Adrenal gland (tissue), 12 donors: ENCODE data around the gene CLMN. TPM values are rescaled to one million over a fixed set of nuclear protein-coding genes. Genes with fewer than 3 reads are reported as not detected.

Experiments used
- DNase-seq, 7 donors: peaks; one replicate each; pipeline ENCODE4 v3.0.0-alpha.2; 2019 to 2020
- H3K27ac ChIP-seq, 5 donors: fragments of 200-600 bp; sonication (generic) in 4 of 5; 1 replicate in 3 of 5; 2 replicates in 2 of 5; pipeline versions ENCODE4 v1.5.1 to v1.8.0; 2016 to 2020; ENCODE audit warnings: mild to moderate bottlenecking in 1 of 5
- H3K27me3 ChIP-seq: fragments of 200-600 bp; 2 replicates; pipeline ENCODE4 v1.8.0; 2021
- H3K36me3 ChIP-seq, 2 donors: fragments of 200-600 bp; replicated peaks in 1 of 2; 1 replicate in 1 of 2; 2 replicates in 1 of 2; pipeline versions ENCODE4 v1.5.1 to v1.8.0; 2018 to 2022
- H3K4me1 ChIP-seq, 2 donors: fragments of 200-600 bp; replicated peaks in 1 of 2; 1 replicate in 1 of 2; 2 replicates in 1 of 2; pipeline versions ENCODE4 v1.5.1 to v1.8.0; 2018 to 2021
- H3K4me3 ChIP-seq, 4 donors: fragments of 200-600 bp; sonication (generic) in 3 of 4; one replicate each; pipeline ENCODE4 v1.5.1; 2016 to 2018
- H3K9me3 ChIP-seq, 3 donors: fragments of 200-600 bp; sonication (generic) in 1 of 3; replicated peaks in 1 of 3; 1 replicate in 2 of 3; 2 replicates in 1 of 3; pipeline versions ENCODE4 v1.5.1 to v1.8.0; 2016 to 2021
- POLR2A ChIP-seq, 2 donors: fragments of 450-650 bp; IDR thresholded peaks; one replicate each; pipeline ENCODE4 v1.6.1; 2017; ENCODE audit warnings: antibody characterized with exemption in 2 of 2, mild to moderate bottlenecking in 2 of 2, moderate library complexity in 1 of 2
- WGBS, 4 donors: extraction: QIAGEN DNeasy Blood & Tissue Kit in 2 of 4; methylation state at CpG; one replicate each; pipeline versions ENCODE4 v1.1.5 to v1.1.7; 2013 to 2017; 5-methylcytosine and 5-hydroxymethylcytosine counted together
- intact Hi-C, 2 donors: fragments of 100-400 bp; cut with DNase I; formaldehyde crosslinking; loops; one replicate each; pipeline versions ENCODE4 v1.14.1 to v1.15.0; 2022 to 2023
- polyA plus RNA-seq, 3 donors: library from polyadenylated mRNA; stranded (reverse); fragments of 200-250 nt in 2 of 3; fragments of 350-450 nt in 1 of 3; fragmentation: Illumina TruSeq in 1 of 3; extraction: RNeasy Lipid Tissue Mini Kit (QIAGEN cat#74804) in 1 of 3; gene quantifications; one replicate each; pipeline ENCODE4 v1.2.3, GENCODE V29; 2013 to 2014
- total RNA-seq, 9 donors: library from RNA; depleted of rRNA in 4 of 9; stranded (reverse); fragments of >200 nt in 4 of 9; fragments of 120-200 nt in 1 of 9; fragmentation: NEBNext Ultra II Directional in 1 of 9; extraction: Animal tissue kit (Norgen Biotek cat#: 25700) in 1 of 9; gene quantifications; one replicate each; pipeline versions ENCODE4 v1.1.0 to v1.2.4, GENCODE V29; 2013 to 2023
- TF ChIP-seq, protein P1 (sequence below), 6 experiments: fragments of 450-650 bp in 4 of 6; fragments of 200-600 bp in 2 of 6; sonication (generic) in 1 of 6; IDR thresholded peaks; 1 replicate in 5 of 6; 2 replicates in 1 of 6; pipeline versions ENCODE4 v1.5.1 to v1.8.0; 2016 to 2021; ENCODE audit warnings: antibody characterized with exemption in 6 of 6, mild to moderate bottlenecking in 2 of 6, moderate library complexity in 1 of 6
- donor health status: healthy with polysubstance abuse.
- donor health status: Bipolar disorder and iron deficiency.
- donor health status: DM: yes; HTN: yes; CAD: no.
- donor health status: DM: no; HTN: no; CAD: no.
- donor health status: DM: no; HTN: no; CAD: no.
- donor health status: DM: yes; HTN: yes; CAD: no.

CLMN gene
- total and polyA plus RNA-seq, 12 donors, result 2.7 to 9.5 (median 4.9) TPM

DNA sequence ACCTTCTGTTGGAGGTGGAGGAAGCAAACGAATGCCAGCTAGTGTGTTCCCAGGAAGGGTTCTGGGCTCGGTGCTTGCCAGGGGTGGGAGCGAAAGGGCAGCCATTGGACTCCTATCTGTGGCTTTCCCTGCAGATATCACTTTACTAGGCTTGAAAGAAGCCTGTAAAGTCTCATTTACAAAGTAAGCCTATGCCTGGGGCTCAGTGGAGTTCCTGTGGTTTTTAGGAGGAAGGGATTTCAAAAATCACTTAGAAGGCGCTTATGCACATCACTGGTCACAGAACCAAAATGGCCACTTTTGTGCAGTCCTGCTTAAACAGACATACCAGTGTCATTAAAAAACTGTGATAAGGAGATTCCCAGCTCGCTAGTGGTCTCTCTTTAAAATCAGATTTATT, 22.7 kb downstream of the CLMN start:
- Histone ChIP-seq H3K4me3 (no peak overlapping the region), H3K4me1 (peaks cover 0 to 4% of the 10 kb centered on the region in 2 donors), H3K36me3 (no peaks in the 10 kb centered on the region), H3K27ac (no peak overlapping the region), H3K27me3 (no peaks in the 10 kb centered on the region), H3K9me3 (no peaks in the 10 kb centered on the region)
- WGBS, 4 donors, result 92 to 100% (median 93%) methylated on average over 5 of the region's 5 CpGs
- intact Hi-C loops, result no loop called here
- TF ChIP-seq POLR2A (IDR thresholded peaks at IDR 0.05), result no peak
- TF ChIP-seq, protein P1, sequence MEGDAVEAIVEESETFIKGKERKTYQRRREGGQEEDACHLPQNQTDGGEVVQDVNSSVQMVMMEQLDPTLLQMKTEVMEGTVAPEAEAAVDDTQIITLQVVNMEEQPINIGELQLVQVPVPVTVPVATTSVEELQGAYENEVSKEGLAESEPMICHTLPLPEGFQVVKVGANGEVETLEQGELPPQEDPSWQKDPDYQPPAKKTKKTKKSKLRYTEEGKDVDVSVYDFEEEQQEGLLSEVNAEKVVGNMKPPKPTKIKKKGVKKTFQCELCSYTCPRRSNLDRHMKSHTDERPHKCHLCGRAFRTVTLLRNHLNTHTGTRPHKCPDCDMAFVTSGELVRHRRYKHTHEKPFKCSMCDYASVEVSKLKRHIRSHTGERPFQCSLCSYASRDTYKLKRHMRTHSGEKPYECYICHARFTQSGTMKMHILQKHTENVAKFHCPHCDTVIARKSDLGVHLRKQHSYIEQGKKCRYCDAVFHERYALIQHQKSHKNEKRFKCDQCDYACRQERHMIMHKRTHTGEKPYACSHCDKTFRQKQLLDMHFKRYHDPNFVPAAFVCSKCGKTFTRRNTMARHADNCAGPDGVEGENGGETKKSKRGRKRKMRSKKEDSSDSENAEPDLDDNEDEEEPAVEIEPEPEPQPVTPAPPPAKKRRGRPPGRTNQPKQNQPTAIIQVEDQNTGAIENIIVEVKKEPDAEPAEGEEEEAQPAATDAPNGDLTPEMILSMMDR (IDR thresholded peaks at IDR 0.05), result no peak
- no peak for DNase-seq

DNA sequence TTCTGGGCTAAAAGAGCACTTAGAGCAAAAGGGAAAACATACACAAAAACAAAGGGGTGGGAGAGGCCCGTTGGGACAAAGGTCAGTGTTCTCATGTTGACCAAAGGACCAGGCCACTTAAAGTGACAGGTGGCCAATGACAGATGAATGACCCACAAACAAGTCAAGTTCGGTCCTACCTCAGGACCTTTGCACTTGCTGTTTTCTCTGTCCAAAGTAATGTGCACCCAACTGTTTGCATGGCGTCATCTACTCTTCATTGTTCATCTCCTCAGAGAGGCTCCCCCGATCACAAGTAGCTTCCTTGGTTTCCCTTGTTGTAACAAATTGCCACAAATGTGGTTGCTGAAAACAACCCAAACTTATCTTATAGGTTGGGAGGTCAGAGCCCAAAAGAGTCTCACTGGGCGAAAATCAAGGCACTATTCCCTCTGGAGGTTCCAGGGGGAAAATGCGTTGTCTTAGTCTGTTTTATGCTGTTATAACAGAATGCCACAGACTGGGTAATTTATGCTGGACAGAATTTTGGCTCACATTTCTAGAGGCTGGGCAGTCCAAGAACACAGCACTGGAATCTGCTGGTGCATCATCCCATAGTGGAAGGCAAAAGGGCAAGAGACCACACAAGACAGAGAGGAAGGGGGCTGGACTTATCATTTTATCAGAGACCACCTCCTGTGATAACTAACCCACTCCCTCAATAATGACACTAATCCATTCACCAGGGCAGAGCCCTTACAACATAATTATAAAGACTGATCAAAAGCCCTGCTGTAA, 23.9 kb downstream of the CLMN start:
- Histone ChIP-seq H3K4me1 (peaks cover 0 to 14% of the 10 kb centered on the region in 2 donors), H3K9me3 (no peaks in the 10 kb centered on the region), H3K27ac (no peak overlapping the region), H3K27me3 (no peaks in the 10 kb centered on the region), H3K36me3 (no peaks in the 10 kb centered on the region), H3K4me3 (no peak overlapping the region)
- 81 to 95% (median 90%) methylated on average over 6 of the region's 6 CpGs for WGBS, 4 donors
- intact Hi-C loops, result no loop called here
- DNase-seq, result no peak
- TF ChIP-seq, protein P1 (IDR thresholded peaks at IDR 0.05), result no peak
- no peak for TF ChIP-seq POLR2A (IDR thresholded peaks at IDR 0.05)

DNA sequence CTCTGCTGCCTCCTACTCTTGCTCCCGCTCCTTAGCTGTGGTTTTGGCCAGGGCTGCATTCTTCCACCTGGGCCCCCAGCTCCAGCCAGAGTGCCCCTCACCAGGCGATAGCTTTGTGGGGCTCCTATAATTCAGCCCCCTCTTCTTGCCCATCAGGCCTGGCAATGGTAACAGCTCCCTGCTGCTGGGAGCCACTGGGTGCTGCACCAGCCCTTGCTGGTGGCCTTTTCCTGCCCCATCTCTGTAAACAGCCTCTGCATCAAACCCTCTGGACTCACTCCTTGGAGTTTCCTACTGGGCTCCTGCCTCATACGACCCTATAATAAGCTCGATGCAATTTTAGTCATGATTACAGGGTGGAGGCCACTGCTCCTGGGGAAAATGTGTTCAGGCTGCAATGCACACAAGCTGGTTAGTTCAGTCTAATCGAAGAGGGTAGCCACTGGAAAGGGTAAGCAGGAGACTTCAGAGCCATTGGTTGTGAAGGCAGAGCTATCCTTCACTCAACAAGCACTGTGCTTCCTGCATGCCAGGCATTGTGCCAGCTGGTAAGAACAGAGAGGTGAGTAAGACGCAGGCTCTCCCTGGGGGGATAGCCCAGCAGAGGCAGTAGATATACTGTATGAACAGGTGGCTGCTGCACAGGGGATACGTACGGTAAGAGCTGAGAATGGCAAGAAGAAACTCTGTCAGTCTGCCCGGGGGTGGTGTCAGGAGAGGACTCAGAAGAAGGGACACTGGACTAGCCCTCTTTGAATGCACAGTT, 24.7 kb downstream of the CLMN start:
- Histone ChIP-seq H3K27ac (no peak overlapping the region), H3K4me1 (peaks cover 0 to 14% of the 10 kb centered on the region in 2 donors), H3K27me3 (no peaks in the 10 kb centered on the region), H3K36me3 (no peaks in the 10 kb centered on the region), H3K9me3 (no peaks in the 10 kb centered on the region), H3K4me3 (no peak overlapping the region)
- intact Hi-C loops, result no loop called here
- WGBS, 4 donors, result 86 to 96% (median 93%) methylated on average over 7 to 9 of the region's 9 CpGs
- no peak for TF ChIP-seq POLR2A (IDR thresholded peaks at IDR 0.05)
- TF ChIP-seq, protein P1 (IDR thresholded peaks at IDR 0.05), result no peak
- DNase-seq, result peak in 1 of 7 donors; percentile 61

DNA sequence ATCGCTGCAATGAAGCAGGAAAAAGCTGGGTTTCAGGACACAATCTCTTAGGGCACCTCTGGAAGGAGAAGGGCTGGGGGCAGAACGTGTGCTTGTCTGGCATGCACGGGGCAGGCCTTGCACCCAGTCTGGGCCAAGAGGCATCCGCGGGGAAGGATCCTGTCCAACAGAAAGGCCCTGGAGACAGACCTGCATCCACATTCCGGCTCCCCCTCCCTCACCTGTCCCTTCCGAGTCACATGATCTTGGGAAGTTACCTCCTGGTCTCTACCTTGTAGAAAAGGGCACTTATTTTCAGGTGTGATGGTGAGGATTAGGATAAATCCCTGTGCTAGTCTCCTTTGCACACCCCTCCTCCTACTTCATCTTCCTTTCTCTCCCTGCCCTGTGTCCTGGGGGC, 25.4 kb downstream of the CLMN start:
- no peaks in the 10 kb centered on the region for H3K36me3 ChIP-seq
- H3K9me3 ChIP-seq, result no peaks in the 10 kb centered on the region
- no peak overlapping the region for H3K4me3 ChIP-seq
- TF ChIP-seq POLR2A (IDR thresholded peaks at IDR 0.05), result no peak
- TF ChIP-seq, protein P1 (IDR thresholded peaks at IDR 0.05), result no peak
- intact Hi-C loops, result no loop called here
- no peak overlapping the region for H3K27ac ChIP-seq
- DNase-seq, result no peak
- 86 to 91% (median 89%) methylated on average over 7 of the region's 7 CpGs for WGBS, 4 donors
- no peaks in the 10 kb centered on the region for H3K27me3 ChIP-seq
- peaks cover 0 to 14% of the 10 kb centered on the region in 2 donors for H3K4me1 ChIP-seq
